ENCODE measurements around the gene ELP4.

The ELP4 gene

GRCh38 chr11:31806928-31807798 is 297.6 kb downstream of the ELP4 start:
- Histone ChIP-seq H3K9ac (ENCODE audit: low read depth, low read length) (no peak overlapping the region), H3K4me2 (ENCODE audit: insufficient read depth, low read length) (no peak overlapping the region), H3K27me3 (ENCODE audit: insufficient read depth, low read length, poor library complexity) (peaks cover 27% of the 10 kb centered on the region), H3K27ac (ENCODE audit: low read length) (no peak overlapping the region), H3K4me1 (ENCODE audit: insufficient read depth, low read length) (no peaks in the 10 kb centered on the region), H3K79me2 (ENCODE audit: insufficient read depth, low read length) (no peaks in the 10 kb centered on the region), H2AFZ (ENCODE audit: low read depth, low read length) (no peak overlapping the region), H4K20me1 (ENCODE audit: insufficient read depth, low read length) (no peaks in the 10 kb centered on the region), H3K4me3 (ENCODE audit: low read depth in 1 of 2, low read length in 2 of 2) (no peak overlapping the region), H3K36me3 (ENCODE audit: insufficient read depth, low read length) (no peaks in the 10 kb centered on the region), H3K9me3 (ENCODE audit: insufficient read depth, low read length, severe bottlenecking) (no peaks in the 10 kb centered on the region)
- no peak for ATAC-seq (ENCODE audit: insufficient read depth, low read depth)
- DNase-seq: no peak
- TF ChIP-seq EZH2 (IDR thresholded peaks at IDR 0.05; ENCODE audit: borderline replicate concordance, low read depth, low read length, severe bottlenecking) (no peak), CTCF (IDR thresholded peaks at IDR 0.05; ENCODE audit: borderline replicate concordance, extremely low read depth, low read length, poor library complexity, severe bottlenecking) (no peak)

- DNase-seq (no peak), ATAC-seq (ENCODE audit: insufficient read depth, low read depth) (no peak)
- TF ChIP-seq EZH2 (IDR thresholded peaks at IDR 0.05; ENCODE audit: borderline replicate concordance, low read depth, low read length, severe bottlenecking) (no peak), CTCF (IDR thresholded peaks at IDR 0.05; ENCODE audit: borderline replicate concordance, extremely low read depth, low read length, poor library complexity, severe bottlenecking) (no peak)
- H3K4me3 ChIP-seq (ENCODE audit: low read depth in 1 of 2, low read length in 2 of 2): no peak overlapping the region
- H3K27me3 ChIP-seq (ENCODE audit: insufficient read depth, low read length, poor library complexity): peaks cover 23% of the 10 kb centered on the region
- H3K36me3 ChIP-seq (ENCODE audit: insufficient read depth, low read length): no peaks in the 10 kb centered on the region
- no peak overlapping the region for H2AFZ ChIP-seq (ENCODE audit: low read depth, low read length)
- no peak overlapping the region for H3K4me2 ChIP-seq (ENCODE audit: insufficient read depth, low read length)
- no peaks in the 10 kb centered on the region for H3K4me1 ChIP-seq (ENCODE audit: insufficient read depth, low read length)
- no peak overlapping the region for H3K27ac ChIP-seq (ENCODE audit: low read length)
- no peaks in the 10 kb centered on the region for H3K79me2 ChIP-seq (ENCODE audit: insufficient read depth, low read length)
- no peak overlapping the region for H3K9ac ChIP-seq (ENCODE audit: low read depth, low read length)
- no peaks in the 10 kb centered on the region for H3K9me3 ChIP-seq (ENCODE audit: insufficient read depth, low read length, severe bottlenecking)
- no peaks in the 10 kb centered on the region for H4K20me1 ChIP-seq (ENCODE audit: insufficient read depth, low read length)
Observed at GRCh38 chr11:31807799-31808667, 298.5 kb downstream of the ELP4 start.

- no peak overlapping the region for H2AFZ ChIP-seq (ENCODE audit: low read depth, low read length)
- DNase-seq (no peak), ATAC-seq (ENCODE audit: insufficient read depth, low read depth) (no peak)
- H3K27me3 ChIP-seq (ENCODE audit: insufficient read depth, low read length, poor library complexity): peaks cover 14% of the 10 kb centered on the region
- H3K4me2 ChIP-seq (ENCODE audit: insufficient read depth, low read length): no peak overlapping the region
- H4K20me1 ChIP-seq (ENCODE audit: insufficient read depth, low read length): no peaks in the 10 kb centered on the region
- no peak for TF ChIP-seq CTCF (IDR thresholded peaks at IDR 0.05; ENCODE audit: borderline replicate concordance, extremely low read depth, low read length, poor library complexity, severe bottlenecking)
- no peak for TF ChIP-seq EZH2 (IDR thresholded peaks at IDR 0.05; ENCODE audit: borderline replicate concordance, low read depth, low read length, severe bottlenecking)
- no peaks in the 10 kb centered on the region for H3K4me1 ChIP-seq (ENCODE audit: insufficient read depth, low read length)
- no peak overlapping the region for H3K27ac ChIP-seq (ENCODE audit: low read length)
- H3K79me2 ChIP-seq (ENCODE audit: insufficient read depth, low read length): no peaks in the 10 kb centered on the region
- H3K9ac ChIP-seq (ENCODE audit: low read depth, low read length): no peak overlapping the region
- no peak overlapping the region for H3K4me3 ChIP-seq (ENCODE audit: low read depth in 1 of 2, low read length in 2 of 2)
- H3K36me3 ChIP-seq (ENCODE audit: insufficient read depth, low read length): no peaks in the 10 kb centered on the region
- no peaks in the 10 kb centered on the region for H3K9me3 ChIP-seq (ENCODE audit: insufficient read depth, low read length, severe bottlenecking)
Observed at GRCh38 chr11:31808721-31809540, 299.4 kb downstream of the ELP4 start.
